Hematopoietic multipotent progenitor cell treated with erythropoietin and hydrocortisone succinate and interleukin-3 and kit ligand, for 8 days (in vitro differentiated cells): Measurements from ENCODE around the gene KRTAP5-11.
"Not testable (repeated sequence)": the region's sequence is repeated elsewhere in the genome, so short reads cannot be mapped to it uniquely, and the experiment has no call there.

Source experiments
- DNase-seq: peaks from one replicate; pipeline ENCODE4 v3.0.0-alpha.2; 2015

The KRTAP5-11 gene

GRCh38 chr11:71554996-71555395, 27.7 kb downstream of the KRTAP5-11 start:
- DNase-seq = no peak

- DNase-seq = no peak
Measured at GRCh38 chr11:71551711-71552110, 31.0 kb downstream of the KRTAP5-11 start.

- no peak for DNase-seq
Measured at GRCh38 chr11:71548716-71549151, 33.9 kb downstream of the KRTAP5-11 start.

- no peak for DNase-seq
Measured at GRCh38 chr11:71548120-71548519, 34.6 kb downstream of the KRTAP5-11 start, which contains the start of gene KRTAP5-9. TSS of gene KRTAP5-9 (plus strand) at chr11:71548420. CDS start at chr11:71548658, 238 bp downstream.

GRCh38 chr11:71545405-71545966, 37.2 kb downstream of the KRTAP5-11 start:
- no peak for DNase-seq

- DNase-seq = no peak
Measured at GRCh38 chr11:71544525-71545214, 38.0 kb downstream of the KRTAP5-11 start.

- no peak for DNase-seq
Measured at GRCh38 chr11:71543866-71544265, 38.8 kb downstream of the KRTAP5-11 start.

- no peak for DNase-seq
Measured at GRCh38 chr11:71542879-71543777, 39.5 kb downstream of the KRTAP5-11 start.

- no peak for DNase-seq
Measured at GRCh38 chr11:71542382-71542781, 40.3 kb downstream of the KRTAP5-11 start.

GRCh38 chr11:71540521-71541304, 42.0 kb downstream of the KRTAP5-11 start:
- DNase-seq = not testable (repeated sequence)

GRCh38 chr11:71539971-71540370, 42.7 kb downstream of the KRTAP5-11 start:
- DNase-seq = not testable (repeated sequence)

- DNase-seq = no peak
Measured at GRCh38 chr11:71539017-71539416, 43.7 kb downstream of the KRTAP5-11 start.

GRCh38 chr11:71538666-71538990, 44.0 kb downstream of the KRTAP5-11 start:
- DNase-seq = no peak

GRCh38 chr11:71537977-71538665, 44.6 kb downstream of the KRTAP5-11 start, which contains the start of gene KRTAP5-8:
TSS of gene KRTAP5-8 (plus strand) at chr11:71538025. CDS start at chr11:71538056, 31 bp downstream.
- DNase-seq = not testable (repeated sequence)

GRCh38 chr11:71537537-71537936, 45.1 kb downstream of the KRTAP5-11 start:
- DNase-seq = no peak

GRCh38 chr11:71535825-71536224, 46.9 kb downstream of the KRTAP5-11 start:
- no peak for DNase-seq

- DNase-seq = peak; percentile 85
Measured at GRCh38 chr11:71534711-71535608, 47.7 kb downstream of the KRTAP5-11 start.

GRCh38 chr11:71532036-71532610, 50.6 kb downstream of the KRTAP5-11 start:
- DNase-seq = no peak
